HepG2 (cell line): Measurements from ENCODE around the gene PRDM15. TPM values are rescaled to one million over a fixed set of nuclear protein-coding genes. Genes with fewer than 3 reads are reported as not detected.

Source experiments
- ATAC-seq: fragments of 200-7000 bp; cut with Tn5 transposase; 3 replicates; pipeline ENCODE4 v1.9.1; 2020; ENCODE audit warnings: mild to moderate bottlenecking, moderate library complexity
- BruUV-seq: library from RNA; stranded (reverse); fragments of 400-500 nt; replicated peaks from 2 replicates; lab custom pipeline; 2021; lab: Mats Ljungman, UMichigan
- CTCF ChIA-PET: fragments of 300-600 bp; formaldehyde crosslinking; extraction: SDS; loops from one replicate; lab custom pipeline; 2021; ENCODE audit warnings: low total read pairs, inconsistent platforms, low intra/inter-chr PET ratio; lab: Yijun Ruan, JAX
- POLR2A ChIA-PET: fragments of 350-600 bp; sonication (Branson Sonifier 250); formaldehyde crosslinking; loops from one replicate; lab custom pipeline; 2020; ENCODE audit warnings: antibody characterized with exemption, inconsistent platforms; lab: Yijun Ruan, JAX
- DNase-seq: peaks from one replicate; pipeline ENCODE4 v3.0.0-alpha.2; 2015; ENCODE audit warnings: low spot score
- FAIRE-seq: peaks from 3 replicates; lab custom pipeline; 2011; peaks lifted over from hg19 to GRCh38; lab: Jason Lieb, UNC
- H2AFZ ChIP-seq: one replicate; pipeline ENCODE4 v1.6.1; 2011; ENCODE audit warnings: low read length, inconsistent platforms
- H3K27ac ChIP-seq: fragments of 300-600 bp; 3 replicates; pipeline ENCODE4 v1.8.0; 2011; ENCODE audit warnings: mixed run types, mild to moderate bottlenecking, mixed read lengths, low read length, inconsistent platforms; ENCODE audit not compliant: insufficient read depth; ENCODE audit errors: extremely low read length
- H3K27me3 ChIP-seq, 2 experiments: fragments of 200-600 bp in 1 of 2; 2 replicates in 1 of 2; 3 replicates in 1 of 2; pipeline versions ENCODE4 v1.6.0 to v1.8.0; 2011; ENCODE audit warnings: low read length in 2 of 2, mild to moderate bottlenecking in 2 of 2, moderate library complexity in 2 of 2, inconsistent platforms in 1 of 2; ENCODE audit not compliant: insufficient read depth in 2 of 2, control insufficient read depth in 1 of 2
- H3K36me3 ChIP-seq, 2 experiments: fragments of 200-600 bp in 1 of 2; replicated peaks in 1 of 2; 2 replicates in 1 of 2; 3 replicates in 1 of 2; pipeline versions ENCODE4 v1.5.1 to v1.8.0; 2011; ENCODE audit warnings: low read length in 2 of 2, inconsistent platforms in 1 of 2; ENCODE audit not compliant: insufficient read depth in 2 of 2, control insufficient read depth in 1 of 2
- H3K4me1 ChIP-seq: 2 replicates; pipeline ENCODE4 v1.5.1; 2012; ENCODE audit warnings: low read length, inconsistent platforms; ENCODE audit not compliant: insufficient read depth
- H3K4me2 ChIP-seq: 2 replicates; pipeline ENCODE4 v1.6.0; 2011; ENCODE audit warnings: low read depth, low read length, inconsistent platforms
- H3K4me3 ChIP-seq, 3 experiments: fragments of 200-600 bp in 1 of 3; sonication (generic), shearing (Covaris generic) in 1 of 3; replicated peaks in 1 of 3; 2 replicates each; pipeline ENCODE4 v1.5.1; 2011 to 2016; ENCODE audit warnings: low read length in 3 of 3, inconsistent platforms in 2 of 3, low read depth in 2 of 3, mild to moderate bottlenecking in 2 of 3, control low read depth in 1 of 3, mixed read lengths in 1 of 3; ENCODE audit not compliant: insufficient read depth in 1 of 3
- H3K79me2 ChIP-seq: one replicate; pipeline ENCODE4 v1.6.1; 2011; ENCODE audit warnings: low read length, inconsistent platforms; ENCODE audit not compliant: insufficient read depth
- H3K9ac ChIP-seq: 2 replicates; pipeline ENCODE4 v1.6.0; 2011; ENCODE audit warnings: mild to moderate bottlenecking, low read depth, low read length, inconsistent platforms; ENCODE audit not compliant: insufficient read depth
- H3K9me3 ChIP-seq: 2 replicates; pipeline ENCODE4 v1.5.1; 2012; ENCODE audit warnings: mild to moderate bottlenecking, low read length
- H4K20me1 ChIP-seq: 2 replicates; pipeline ENCODE4 v1.6.0; 2011; ENCODE audit warnings: inconsistent platforms, mild to moderate bottlenecking, low read length, moderate library complexity; ENCODE audit not compliant: insufficient read depth
- BORCS8-MEF2B ChIP-seq: sonication (generic); formaldehyde crosslinking; IDR thresholded peaks from 2 replicates; pipeline ENCODE4 v1.8.0; 2022; ENCODE audit warnings: mild to moderate bottlenecking, missing genetic modification reagents
- BRCA1 ChIP-seq: sonication (generic); formaldehyde crosslinking; IDR thresholded peaks from 2 replicates; pipeline ENCODE4 v1.4.0; 2020; ENCODE audit warnings: missing genetic modification reagents
- CEBPZ ChIP-seq: IDR thresholded peaks from 2 replicates; pipeline ENCODE4 v1.6.1; 2012; ENCODE audit warnings: low read length, improper control_type of control experiment
- CENPX ChIP-seq: sonication (generic); formaldehyde crosslinking; IDR thresholded peaks from 2 replicates; pipeline ENCODE4 v1.9.0; 2021; ENCODE audit warnings: mild to moderate bottlenecking, missing genetic modification reagents, moderate library complexity
- GRHL1 ChIP-seq: sonication (generic); formaldehyde crosslinking; conservative IDR thresholded peaks from 2 replicates; pipeline ENCODE4 v1.8.0; 2022; ENCODE audit warnings: missing genetic modification reagents
- IKZF1 ChIP-seq: fragments of 450-650 bp; IDR thresholded peaks from 2 replicates; pipeline ENCODE4 v1.7.1; 2016
- NFRKB ChIP-seq: fragments of 450-650 bp; IDR thresholded peaks from 2 replicates; pipeline ENCODE4 v1.6.1; 2017
- PHB2 ChIP-seq: fragments of 450-650 bp; IDR thresholded peaks from 2 replicates; pipeline ENCODE4 v1.6.1; 2018; ENCODE audit not compliant: partially characterized antibody
- POLR2AphosphoS2 ChIP-seq: IDR thresholded peaks from 2 replicates; pipeline ENCODE4 v1.6.1; 2011; ENCODE audit warnings: low read depth, low read length, improper control_type of control experiment
- POLR2AphosphoS5 ChIP-seq: IDR thresholded peaks from 2 replicates; pipeline ENCODE4 v1.6.1; 2012; ENCODE audit warnings: low read depth, low read length
- TFE3 ChIP-seq: IDR thresholded peaks from 2 replicates; pipeline ENCODE4 v1.6.1; 2016
- UBTF ChIP-seq: sonication (generic); formaldehyde crosslinking; IDR thresholded peaks from 2 replicates; pipeline ENCODE4 v1.4.0; 2020; ENCODE audit warnings: mild to moderate bottlenecking, missing genetic modification reagents
- ZFP41 ChIP-seq: sonication (generic); formaldehyde crosslinking; IDR thresholded peaks from 2 replicates; pipeline ENCODE4 v1.4.0; 2020; ENCODE audit warnings: mild to moderate bottlenecking, missing genetic modification reagents, borderline replicate concordance
- ZNF18 ChIP-seq: sonication (generic); formaldehyde crosslinking; IDR thresholded peaks from 2 replicates; pipeline ENCODE4 v1.8.0; 2022; ENCODE audit warnings: mild to moderate bottlenecking, missing genetic modification reagents; ENCODE audit not compliant: insufficient replicate concordance
- ZNF251 ChIP-seq: sonication (generic); formaldehyde crosslinking; IDR thresholded peaks from 2 replicates; pipeline ENCODE4 v1.9.0; 2021; ENCODE audit warnings: mild to moderate bottlenecking, missing genetic modification reagents
- ZNF747 ChIP-seq: sonication (generic); formaldehyde crosslinking; IDR thresholded peaks from 2 replicates; pipeline ENCODE4 v1.8.1; 2023; ENCODE audit warnings: missing genetic modification reagents, mild to moderate bottlenecking, borderline replicate concordance
- WGBS: methylation state at CpG from one replicate; pipeline ENCODE4 v1.1.6; 2017; ENCODE audit warnings: low lambda C conversion rate; 5-methylcytosine and 5-hydroxymethylcytosine counted together
- in situ Hi-C: cut with HindIII; loops from 2 replicates; pipeline ENCODE4 v1.10.0; 2017; ENCODE audit warnings: low pct_unique_long_range_greater_than_20kb; ENCODE audit not compliant: extremely low pct_ligation_motif_present
- intact Hi-C: fragments of 100-400 bp; cut with micrococcal nuclease; formaldehyde crosslinking; loops from one replicate; pipeline ENCODE4 v1.10.0; 2022; ENCODE audit not compliant: unreplicated experiment
- polyA plus RNA-seq, 8 experiments: library from polyadenylated mRNA; depleted of rRNA in 3 of 8; stranded (reverse) in 7 of 8; unstranded in 1 of 8; fragments of >200 nt; fragmentation: Illumina TruSeq in 4 of 8; extraction: Trizol in 4 of 8; gene quantifications; 2 replicates each; pipeline versions ENCODE4 v1.2.1 to v1.2.3, GENCODE V29; 2011 to 2016; ENCODE audit warnings: low read depth in 4 of 8, missing spikeins in 1 of 8, mixed read lengths in 1 of 8; ENCODE audit not compliant: insufficient read depth in 1 of 8
- total RNA-seq, 5 experiments: library from RNA; depleted of rRNA; stranded (reverse); fragments of >200 nt; fragmentation: Illumina TruSeq; extraction: Trizol; gene quantifications; 2 replicates each; pipeline ENCODE4 v1.2.3, GENCODE V29; 2016; ENCODE audit warnings: low read depth in 1 of 5

The PRDM15 gene
- total and polyA plus RNA-seq, 2 of the 13 experiments (the other 11 are each of a cell fraction or from before 2014, with no cell fraction given) = 4.0 to 6.9 TPM

- no peak overlapping the region for H3K4me3 ChIP-seq
- H3K79me2 ChIP-seq = no peaks in the 10 kb centered on the region
- intact Hi-C loops = no loop called here
- no peaks in the 10 kb centered on the region; a peak in 1 of 5 replicates for H3K27me3 ChIP-seq
- FAIRE-seq (no peak), DNase-seq (no peak), ATAC-seq (no peak)
- no peaks in the 10 kb centered on the region for H4K20me1 ChIP-seq
- H3K36me3 ChIP-seq = peaks cover 0 to 6% of the 10 kb centered on the region in 2 experiments; a peak in 1 of 5 replicates
- ChIA-PET POLR2A (no interaction called here), CTCF (no interaction called here)
- 94% methylated on average over 5 of the region's 5 CpGs for WGBS
- no peaks in the 10 kb centered on the region for H3K9me3 ChIP-seq
- no peak overlapping the region for H3K4me2 ChIP-seq
- BruUV-seq = no TSS peak
- no peak overlapping the region for H2AFZ ChIP-seq
- peaks cover 18% of the 10 kb centered on the region; the same call in 1 of the 2 replicates for H3K4me1 ChIP-seq
- H3K9ac ChIP-seq = no peak overlapping the region
- in situ Hi-C loops = no loop called here
- H3K27ac ChIP-seq = no peak overlapping the region
- TF ChIP-seq ZNF18 (CRISPR knock-in tag) (no peak), ZNF251 (CRISPR knock-in tag) (no peak), BORCS8-MEF2B (no peak), ZFP41 (CRISPR knock-in tag) (no peak), GRHL1 (CRISPR knock-in tag) (no peak), NFRKB (no peak), IKZF1 (no peak), CEBPZ (no peak), BRCA1 (no peak), ZNF747 (CRISPR knock-in tag) (no peak), CENPX (no peak), PHB2 (no peak), UBTF (CRISPR knock-in tag) (no peak), POLR2AphosphoS5 (no peak), POLR2AphosphoS2 (no peak), TFE3 (CRISPR knock-in tag) (no peak)
Measured at GRCh38 chr21:41887667-41888066, 8.5 kb upstream of the PRDM15 start.
